Measurements from ENCODE around the gene TTLL8. TPM values are rescaled to one million over a fixed set of nuclear protein-coding genes. Genes with fewer than 3 reads are reported as not detected.

Gene TTLL8
- total RNA-seq, 4 donors from 2014 or later = not detected

- H3K4me1 ChIP-seq = peaks cover 18% of the 10 kb centered on the region
- no peaks in the 10 kb centered on the region for H3K9me3 ChIP-seq
- H3K27ac ChIP-seq = no peak overlapping the region
- TF ChIP-seq EP300 (IDR thresholded peaks at IDR 0.05) (no peak), POLR2A (IDR thresholded peaks at IDR 0.05) (no peak), CTCF (IDR thresholded peaks at IDR 0.05) (no peak), POLR2AphosphoS5 (IDR thresholded peaks at IDR 0.05) (no peak)
- H3K27me3 ChIP-seq = peaks cover 29% of the 10 kb centered on the region
- DNase-seq (ENCODE audit: low spot score in 2 of 2) = no peak
- no peak overlapping the region for H3K4me3 ChIP-seq
- WGBS = 90% methylated on average over 3 of the region's 13 CpGs
- no peaks in the 10 kb centered on the region for H3K36me3 ChIP-seq
Measured at GRCh38 chr22:50025993-50026392, 32.1 kb downstream of the TTLL8 start.

GRCh38 chr22:50022171-50022819 is 35.8 kb downstream of the TTLL8 start:
- no peak for DNase-seq (ENCODE audit: low spot score in 2 of 2)
- Histone ChIP-seq H3K36me3 (no peaks in the 10 kb centered on the region), H3K4me1 (peaks cover under 1% of the 10 kb centered on the region), H3K9me3 (no peaks in the 10 kb centered on the region), H3K27ac (no peak overlapping the region), H3K4me3 (no peak overlapping the region), H3K27me3 (peaks cover 29% of the 10 kb centered on the region)
- WGBS = 82% methylated on average over 14 of the region's 14 CpGs
- no peak for TF ChIP-seq CTCF (IDR thresholded peaks at IDR 0.05)
- TF ChIP-seq POLR2AphosphoS5 (IDR thresholded peaks at IDR 0.05) = no peak
- no peak for TF ChIP-seq POLR2A (IDR thresholded peaks at IDR 0.05)

GRCh38 chr22:50020606-50021005 is 37.5 kb downstream of the TTLL8 start:
- Histone ChIP-seq H3K27me3 (peaks cover 39% of the 10 kb centered on the region), H3K36me3 (no peaks in the 10 kb centered on the region), H3K9me3 (no peaks in the 10 kb centered on the region), H3K27ac (no peak overlapping the region), H3K4me3 (no peak overlapping the region), H3K4me1 (peaks cover 4% of the 10 kb centered on the region)
- no peak for DNase-seq (ENCODE audit: low spot score in 2 of 2)
- 89% methylated on average over 15 of the region's 15 CpGs for WGBS
- TF ChIP-seq CTCF (IDR thresholded peaks at IDR 0.05) (no peak), EP300 (IDR thresholded peaks at IDR 0.05) (no peak), POLR2A (IDR thresholded peaks at IDR 0.05) (no peak), POLR2AphosphoS5 (IDR thresholded peaks at IDR 0.05) (no peak)

- 68% methylated on average over 3 of the region's 3 CpGs for WGBS
- no peak for TF ChIP-seq EP300 (IDR thresholded peaks at IDR 0.05)
- TF ChIP-seq POLR2A (IDR thresholded peaks at IDR 0.05) = no peak
- TF ChIP-seq POLR2AphosphoS5 (IDR thresholded peaks at IDR 0.05) = no peak
- TF ChIP-seq CTCF (IDR thresholded peaks at IDR 0.05) = no peak
- no peak for DNase-seq (ENCODE audit: low spot score in 2 of 2)
- Histone ChIP-seq H3K27ac (no peak overlapping the region), H3K27me3 (peaks cover 47% of the 10 kb centered on the region), H3K4me1 (peaks cover 16% of the 10 kb centered on the region), H3K4me3 (no peak overlapping the region), H3K9me3 (no peaks in the 10 kb centered on the region), H3K36me3 (no peaks in the 10 kb centered on the region)
Measured at GRCh38 chr22:50019316-50019715, 38.8 kb downstream of the TTLL8 start.

- Histone ChIP-seq H3K27ac (no peak overlapping the region), H3K36me3 (no peaks in the 10 kb centered on the region), H3K9me3 (no peaks in the 10 kb centered on the region), H3K27me3 (peaks cover 53% of the 10 kb centered on the region), H3K4me3 (no peak overlapping the region), H3K4me1 (peaks cover 16% of the 10 kb centered on the region)
- no peak for TF ChIP-seq CTCF (IDR thresholded peaks at IDR 0.05)
- TF ChIP-seq POLR2A (IDR thresholded peaks at IDR 0.05) = no peak
- TF ChIP-seq POLR2AphosphoS5 (IDR thresholded peaks at IDR 0.05) = no peak
- no peak for TF ChIP-seq EP300 (IDR thresholded peaks at IDR 0.05)
- 59% methylated on average over 11 of the region's 11 CpGs for WGBS
- DNase-seq (ENCODE audit: low spot score in 2 of 2) = no peak
Measured at GRCh38 chr22:50018608-50019285, 39.4 kb downstream of the TTLL8 start.
